Measurements from ENCODE around the gene TXNRD3.
"Not testable (repeated sequence)": the region's sequence is repeated elsewhere in the genome, so short reads cannot be mapped to it uniquely, and the experiment has no call there.

TXNRD3 gene

GRCh38 chr3:126638790-126639189 lies 16.1 kb downstream of the TXNRD3 start:
- no peak for DNase-seq

DNA sequence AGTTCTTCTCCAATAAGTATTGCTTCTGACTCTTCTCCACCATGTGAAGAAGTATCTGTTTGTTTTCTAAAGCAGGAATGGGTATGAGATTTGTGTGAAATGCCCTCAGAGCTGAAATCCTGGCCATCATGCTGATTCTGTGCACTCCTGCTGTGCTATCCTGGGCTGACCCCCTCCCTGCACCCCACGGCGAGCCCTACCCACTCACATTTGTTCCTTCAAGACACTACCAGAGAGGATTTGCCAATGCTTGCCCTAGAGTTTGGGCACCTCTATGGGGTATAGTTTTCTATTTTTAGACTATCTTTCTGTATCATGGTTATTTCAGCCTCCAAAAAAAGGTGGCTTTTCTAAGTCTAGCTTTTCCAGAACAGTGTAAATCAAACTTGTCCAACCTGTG lies 18.5 kb downstream of the TXNRD3 start:
- no peak for DNase-seq

- no peak for DNase-seq
Observed at GRCh38 chr3:126634803-126635202, 20.1 kb downstream of the TXNRD3 start.

GRCh38 chr3:126630020-126630419 lies 24.9 kb downstream of the TXNRD3 start:
- DNase-seq = no peak

DNA sequence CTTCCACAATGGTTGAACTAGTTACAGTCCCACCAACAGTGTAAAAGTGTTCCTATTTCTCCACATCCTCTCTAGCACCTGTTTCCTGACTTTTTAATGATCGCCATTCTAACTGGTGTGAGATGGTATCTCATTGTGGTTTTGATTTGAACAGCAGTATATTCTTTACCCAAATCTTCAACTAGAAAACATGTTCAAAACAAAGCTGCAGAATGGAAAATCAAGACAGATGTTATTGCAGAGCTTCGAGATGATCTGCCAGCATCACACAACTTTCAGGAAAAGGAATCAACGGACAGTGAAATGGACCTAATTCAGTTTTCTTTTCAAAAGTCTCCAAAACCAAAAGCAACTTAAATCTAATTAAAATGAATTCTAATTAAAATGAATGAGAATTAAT lies 29.2 kb downstream of the TXNRD3 start:
- DNase-seq = not testable (repeated sequence)

DNA sequence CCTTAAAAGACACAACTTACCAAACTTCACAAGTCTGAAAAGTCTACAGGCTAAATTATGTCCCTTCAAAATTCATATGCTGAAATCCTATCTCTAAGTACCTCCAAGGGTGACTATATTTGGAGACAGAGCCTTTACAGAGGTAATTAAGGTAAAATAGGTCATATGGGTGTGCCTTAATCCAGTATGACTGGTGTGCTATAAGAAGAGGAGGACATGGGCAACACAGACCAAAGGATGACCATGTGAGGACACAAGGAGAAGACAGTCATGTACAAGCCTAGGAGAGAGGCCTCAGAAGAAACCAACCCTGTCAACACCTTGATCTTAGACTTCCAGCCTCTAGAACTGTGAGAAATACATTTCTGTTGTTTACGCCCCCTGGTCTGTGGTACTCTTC lies 32.2 kb downstream of the TXNRD3 start:
- no peak for DNase-seq

- DNase-seq = no peak
Observed at GRCh38 chr3:126621627-126622345, 33.1 kb downstream of the TXNRD3 start.

- DNase-seq = peak in 1 of 2 experiments; percentile 65
Observed at GRCh38 chr3:126621171-126621570, 33.8 kb downstream of the TXNRD3 start.

DNA sequence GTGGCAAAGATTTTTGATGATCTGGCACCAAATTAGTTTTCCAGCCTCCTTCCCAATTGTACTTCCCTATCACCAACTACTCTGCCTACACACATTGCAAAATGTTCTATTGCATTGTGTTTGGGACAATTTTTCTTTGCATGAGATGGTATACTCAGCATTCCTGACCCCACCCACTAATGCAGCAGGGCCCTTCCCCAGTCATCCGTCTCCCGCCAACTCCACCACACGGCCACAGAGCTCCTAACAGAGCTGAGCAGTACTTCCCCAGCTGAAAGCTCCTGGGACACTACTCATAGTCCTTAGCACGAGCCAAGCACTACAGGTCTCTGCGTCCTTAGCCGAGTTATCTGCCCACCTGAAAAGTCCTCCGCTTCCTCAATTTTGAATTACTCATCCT lies 34.2 kb downstream of the TXNRD3 start:
- no peak for DNase-seq

- no peak for DNase-seq
Observed at GRCh38 chr3:126618760-126619159, 36.2 kb downstream of the TXNRD3 start.

DNA sequence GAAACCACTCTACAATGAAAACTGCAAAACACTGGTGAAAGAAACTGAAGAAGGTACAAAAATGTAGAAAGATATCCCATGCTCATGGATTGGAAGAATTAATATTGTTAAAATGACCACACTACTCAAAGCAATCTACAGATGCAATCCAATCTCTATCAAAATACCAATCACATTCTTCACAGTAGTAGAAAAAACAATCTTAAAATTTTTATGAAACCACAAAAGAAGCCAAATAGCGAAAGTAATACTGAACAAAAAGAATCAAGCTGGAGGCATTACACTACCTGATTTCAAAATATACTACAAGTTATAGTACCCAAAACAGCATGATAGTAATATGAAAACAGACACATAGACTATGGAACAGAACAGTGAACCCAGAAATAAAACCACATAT lies 36.9 kb downstream of the TXNRD3 start:
- DNase-seq = no peak

DNA sequence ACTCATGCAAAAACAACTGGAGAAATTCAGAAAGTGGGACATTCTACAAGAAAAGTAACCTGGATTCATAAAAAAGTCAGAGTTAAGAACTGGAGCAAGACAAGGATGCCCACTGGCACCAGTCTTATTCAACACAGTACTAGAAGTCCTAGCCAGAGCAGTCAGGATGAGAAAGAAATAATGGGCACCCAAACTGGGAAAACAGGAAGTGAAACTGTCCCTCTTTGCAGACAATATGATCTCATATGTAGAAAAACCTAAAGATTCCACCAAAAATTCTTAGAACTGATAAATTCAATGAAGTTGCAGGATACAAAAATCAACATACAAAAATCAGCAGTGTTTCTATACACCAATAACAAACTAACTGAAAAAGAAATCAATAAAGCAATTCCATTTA lies 37.4 kb downstream of the TXNRD3 start:
- no peak for DNase-seq

- no peak for DNase-seq
Observed at GRCh38 chr3:126616931-126617330, 38.0 kb downstream of the TXNRD3 start.

DNA sequence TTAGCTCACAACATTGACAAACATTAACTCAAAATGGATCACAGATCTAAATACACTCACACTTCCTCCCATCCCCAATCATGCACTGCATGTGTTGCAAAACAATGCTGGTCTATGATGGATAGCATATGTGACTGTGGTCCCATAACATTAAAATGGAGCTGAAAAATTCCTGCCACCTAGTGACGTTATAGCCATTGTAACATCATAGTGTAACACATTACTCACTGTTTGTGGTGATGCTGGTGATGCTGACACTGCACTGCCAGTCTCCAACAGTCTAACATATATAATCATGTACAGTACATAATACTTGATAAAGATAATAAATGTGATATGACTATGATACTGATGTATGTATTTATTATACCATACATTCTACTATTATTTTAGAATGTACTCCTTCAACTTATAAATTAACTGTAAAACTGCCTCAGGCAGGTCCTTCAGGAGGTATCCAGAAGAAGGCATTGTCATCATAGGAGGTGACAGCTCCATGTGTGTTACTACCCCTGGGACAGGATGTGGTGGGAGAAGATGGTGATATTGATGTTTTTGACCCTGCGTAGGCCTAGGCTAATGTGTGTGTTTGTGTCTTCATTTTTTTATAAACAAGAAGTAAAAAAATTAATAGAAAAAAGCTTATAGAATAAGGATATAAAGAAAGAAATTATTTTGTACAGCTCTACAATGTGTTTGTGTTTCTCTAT lies 41.3 kb downstream of the TXNRD3 start:
- no peak for DNase-seq

DNA sequence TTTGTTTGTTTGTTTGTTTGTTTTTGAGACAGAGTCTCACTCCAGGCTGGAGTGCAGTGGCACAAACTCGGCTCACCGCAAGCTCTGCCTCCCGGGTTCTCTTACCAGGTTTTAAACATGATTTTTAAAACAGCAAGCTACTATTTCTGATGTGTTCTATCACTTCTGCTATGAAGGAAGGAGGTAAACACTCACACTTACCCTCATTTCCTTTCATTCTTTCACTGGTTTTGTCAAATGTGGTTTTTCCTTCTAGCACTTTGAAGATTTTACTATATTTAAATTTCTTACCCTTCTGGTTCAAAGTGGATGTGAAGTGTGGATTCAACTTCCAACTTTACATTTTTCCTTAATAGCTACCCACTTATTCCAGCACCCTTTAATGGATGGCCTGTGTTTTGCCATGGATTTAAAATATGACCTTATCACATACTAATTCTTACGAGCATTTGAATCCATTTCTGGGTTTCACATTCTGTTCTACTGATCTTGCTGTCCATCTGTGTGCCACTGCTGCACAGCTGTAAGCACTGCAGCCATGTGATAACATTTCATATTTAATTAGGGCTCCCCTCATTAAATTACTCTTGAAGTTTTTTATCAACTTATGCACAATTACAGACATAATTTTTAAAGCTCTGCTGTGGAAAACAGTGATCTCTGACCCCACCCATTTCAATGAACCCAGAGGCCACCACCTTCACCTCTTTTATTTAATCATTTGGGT lies 42.3 kb downstream of the TXNRD3 start:
- DNase-seq = no peak

GRCh38 chr3:126609909-126610308 lies 45.0 kb downstream of the TXNRD3 start:
- no peak for DNase-seq

GRCh38 chr3:126607214-126607908 lies 47.6 kb downstream of the TXNRD3 start:
- DNase-seq = no peak

- DNase-seq = no peak
Observed at GRCh38 chr3:126606001-126606400, 48.9 kb downstream of the TXNRD3 start.

DNA sequence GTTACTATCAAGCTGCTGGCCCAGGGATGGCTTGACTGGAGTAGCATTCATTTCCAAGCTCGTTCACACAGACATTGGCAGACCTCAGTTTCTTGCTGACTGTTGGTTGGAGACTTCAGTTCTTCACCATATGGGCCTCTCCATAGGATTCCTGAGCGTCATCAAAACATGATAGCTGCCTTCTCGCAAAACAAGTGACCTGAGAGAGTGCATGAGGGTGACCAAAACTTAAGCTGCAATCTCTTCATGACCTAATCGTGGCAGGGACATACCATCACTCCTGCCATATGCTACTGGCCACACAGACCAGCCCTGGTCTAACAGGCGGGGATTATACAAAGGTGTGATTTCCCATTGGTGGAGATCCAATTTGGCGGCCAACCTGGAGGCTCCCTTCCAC lies 50.2 kb downstream of the TXNRD3 start:
- no peak for DNase-seq

DNA sequence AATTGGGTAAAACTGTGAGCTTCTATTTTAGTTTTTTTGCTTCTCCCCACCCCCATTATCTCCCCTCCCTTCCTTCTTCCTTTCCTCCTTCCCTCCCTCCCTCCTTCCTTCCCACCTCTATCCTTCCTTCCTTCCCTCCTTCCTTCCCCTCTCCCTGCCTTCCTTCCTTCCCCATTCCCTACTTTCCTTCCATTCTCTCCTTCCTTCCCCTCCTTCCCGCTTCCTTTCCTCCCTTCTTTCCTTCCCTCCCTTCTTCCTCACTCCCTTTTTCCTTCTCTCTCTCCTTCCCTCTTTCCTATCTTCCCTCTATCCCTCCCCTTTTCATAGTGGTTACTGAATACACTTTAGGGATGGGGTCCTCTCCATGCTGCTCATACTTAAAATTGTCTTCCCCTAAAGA lies 55.8 kb downstream of the TXNRD3 start:
- no peak for DNase-seq

DNA sequence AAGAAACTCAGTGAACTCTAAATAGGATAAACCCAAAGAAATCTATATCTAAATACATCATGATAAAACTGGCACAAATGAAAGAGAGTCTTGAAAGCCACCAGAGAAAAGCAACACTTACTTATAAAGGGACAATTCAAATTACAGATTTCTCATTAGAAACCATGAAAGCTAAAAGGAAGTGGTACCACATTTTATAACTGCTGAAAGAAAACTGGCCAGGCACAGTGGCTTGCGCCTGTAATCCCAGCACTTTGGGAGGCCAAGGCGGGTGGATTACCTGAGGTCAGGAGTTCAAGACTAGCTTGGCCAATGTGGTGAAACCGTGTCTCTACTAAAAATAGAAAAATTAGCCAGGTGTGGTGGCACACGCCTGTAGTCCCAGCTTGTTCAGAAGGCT lies 59.4 kb downstream of the TXNRD3 start:
- DNase-seq = not testable (repeated sequence)

GRCh38 chr3:126591515-126591914 lies 63.4 kb downstream of the TXNRD3 start:
- not testable (repeated sequence) for DNase-seq

GRCh38 chr3:126582311-126582710 lies 72.6 kb downstream of the TXNRD3 start:
- DNase-seq = no peak

All from cerebellar nuclear complex (tissue), 1 donor.